H1 (cell line): ENCODE data around the gene FIG4. TPM values are rescaled to one million over a fixed set of nuclear protein-coding genes. Genes with fewer than 3 reads are reported as not detected.
A peak's percentile ranks its signal among the peaks of the same experiment; 100 is the strongest.

ENCODE experiments used
- CTCF ChIA-PET: fragments of 300-600 bp; sonication (Branson Sonifier 250); formaldehyde crosslinking; loops from one replicate; lab custom pipeline; 2021; ENCODE audit not compliant: partially characterized antibody; lab: Charles Lee
- POLR2A ChIA-PET: fragments of 300-600 bp; sonication (Branson Sonifier 250); formaldehyde crosslinking; loops from one replicate; lab custom pipeline; 2021; ENCODE audit warnings: inconsistent platforms; ENCODE audit not compliant: partially characterized antibody; lab: Charles Lee
- DNase-seq, 2 experiments: peaks; one replicate each; pipeline versions ENCODE4 v3.0.0 to v3.0.0-alpha.2; 2010 to 2022; ENCODE audit warnings: low spot score in 2 of 2, low read depth in 1 of 2, mixed read lengths in 1 of 2
- FAIRE-seq: peaks from 2 replicates; lab custom pipeline; 2011; peaks lifted over from hg19 to GRCh38; lab: Jason Lieb, UNC
- H2AFZ ChIP-seq: 2 replicates; pipeline ENCODE4 v1.8.1; 2012; ENCODE audit warnings: low read length, inconsistent platforms
- H2AK5ac ChIP-seq: 2 replicates; pipeline ENCODE4 v1.6.1; 2013; ENCODE audit warnings: low read depth, low read length
- H2BK120ac ChIP-seq: replicated peaks from 2 replicates; pipeline ENCODE3; 2013; ENCODE audit warnings: low read depth, low read length, inconsistent platforms
- H2BK12ac ChIP-seq: 2 replicates; pipeline ENCODE4 v1.6.1; 2013; ENCODE audit warnings: low read depth, low read length
- H2BK15ac ChIP-seq: 2 replicates; pipeline ENCODE4 v1.6.1; 2013; ENCODE audit warnings: low read length
- H2BK20ac ChIP-seq: 2 replicates; pipeline ENCODE4 v1.6.1; 2013; ENCODE audit warnings: low read length
- H2BK5ac ChIP-seq: 2 replicates; pipeline ENCODE4 v1.6.1; 2013; ENCODE audit warnings: low read depth, low read length
- H3K14ac ChIP-seq: 2 replicates; pipeline ENCODE4 v1.6.1; 2013; ENCODE audit warnings: inconsistent platforms; ENCODE audit not compliant: insufficient read length
- H3K18ac ChIP-seq: 2 replicates; pipeline ENCODE4 v1.6.1; 2013; ENCODE audit warnings: low read length; ENCODE audit errors: extremely low read depth
- H3K23ac ChIP-seq: 2 replicates; pipeline ENCODE4 v1.6.1; 2013; ENCODE audit warnings: inconsistent platforms; ENCODE audit not compliant: insufficient read length
- H3K23me2 ChIP-seq: 2 replicates; pipeline ENCODE4 v1.6.1; 2013; ENCODE audit warnings: low read depth, low read length
- H3K27ac ChIP-seq: 2 replicates; pipeline ENCODE4 v1.6.1; 2011; ENCODE audit warnings: low read depth, low read length, inconsistent platforms
- H3K27me3 ChIP-seq, 4 experiments: replicated peaks in 1 of 4; 1 replicate in 1 of 4; 2 replicates in 3 of 4; pipeline versions ENCODE4 v1.6.1 to v1.8.1; 2011 to 2013; ENCODE audit warnings: low read length in 3 of 4, mild to moderate bottlenecking in 3 of 4, inconsistent platforms in 2 of 4, mixed read lengths in 2 of 4, moderate library complexity in 1 of 4; ENCODE audit not compliant: control insufficient read depth in 3 of 4, insufficient read depth in 3 of 4; ENCODE audit errors: extremely low read depth in 1 of 4
- H3K36me3 ChIP-seq, 4 experiments: 2 replicates each; pipeline versions ENCODE4 v1.6.1 to v1.8.1; 2011 to 2013; ENCODE audit warnings: mild to moderate bottlenecking in 4 of 4, low read length in 3 of 4, moderate library complexity in 2 of 4, control low read depth in 1 of 4, inconsistent platforms in 1 of 4; ENCODE audit not compliant: insufficient read depth in 4 of 4, control insufficient read depth in 2 of 4
- H3K4ac ChIP-seq: replicated peaks from 2 replicates; pipeline ENCODE3; 2013; ENCODE audit warnings: low read length, low read depth, mixed read lengths, inconsistent platforms; ENCODE audit not compliant: insufficient read length
- H3K4me1 ChIP-seq, 4 experiments: replicated peaks in 1 of 4; 1 replicate in 1 of 4; 2 replicates in 3 of 4; pipeline versions ENCODE4 v1.6.1 to v1.8.1; 2011 to 2013; ENCODE audit warnings: low read length in 3 of 4, inconsistent platforms in 2 of 4, mixed read lengths in 1 of 4; ENCODE audit not compliant: insufficient read depth in 4 of 4, control insufficient read depth in 3 of 4
- H3K4me2 ChIP-seq, 2 experiments: 2 replicates each; pipeline versions ENCODE4 v1.6.1 to v1.8.1; 2011 to 2013; ENCODE audit warnings: low read depth in 2 of 2, low read length in 2 of 2, control low read depth in 1 of 2, inconsistent platforms in 1 of 2, mild to moderate bottlenecking in 1 of 2; ENCODE audit not compliant: insufficient read depth in 1 of 2
- H3K4me3 ChIP-seq, 4 experiments: fragments of 200-600, 300-600 bp in 1 of 4; sonication (generic), shearing (Covaris generic), sonication (Bioruptor Twin) in 1 of 4; 2 replicates each; pipeline versions ENCODE4 v1.5.1 to v1.8.1; 2011 to 2016; ENCODE audit warnings: low read length in 4 of 4, low read depth in 3 of 4, control low read depth in 2 of 4, inconsistent platforms in 2 of 4, mild to moderate bottlenecking in 2 of 4, mixed read lengths in 1 of 4, moderate library complexity in 1 of 4; ENCODE audit not compliant: insufficient read depth in 2 of 4; ENCODE audit errors: extremely low read depth in 1 of 4
- H3K56ac ChIP-seq: replicated peaks from 2 replicates; pipeline ENCODE3; 2013; ENCODE audit warnings: low read depth, mild to moderate bottlenecking, mixed read lengths, low read length, inconsistent platforms; ENCODE audit not compliant: insufficient read length
- H3K79me1 ChIP-seq: 2 replicates; pipeline ENCODE4 v1.6.1; 2013; ENCODE audit warnings: low read depth, low read length, control low read depth
- H3K79me2 ChIP-seq, 2 experiments: 2 replicates each; pipeline versions ENCODE4 v1.6.1 to v1.8.1; 2012 to 2013; ENCODE audit warnings: low read length in 2 of 2, mild to moderate bottlenecking in 2 of 2, inconsistent platforms in 1 of 2; ENCODE audit not compliant: insufficient read depth in 2 of 2, control insufficient read depth in 1 of 2
- H3K9ac ChIP-seq, 4 experiments: replicated peaks in 1 of 4; 1 replicate in 1 of 4; 2 replicates in 3 of 4; pipeline versions ENCODE4 v1.6.1 to v1.8.1; 2011 to 2013; ENCODE audit warnings: low read depth in 3 of 4, low read length in 3 of 4, control low read depth in 2 of 4, mild to moderate bottlenecking in 2 of 4, moderate library complexity in 2 of 4, inconsistent platforms in 1 of 4; ENCODE audit errors: extremely low read depth in 1 of 4
- H3K9me3 ChIP-seq, 2 experiments: 2 replicates each; pipeline versions ENCODE4 v1.6.1 to v1.8.1; 2012 to 2013; ENCODE audit warnings: mild to moderate bottlenecking in 2 of 2, moderate library complexity in 2 of 2, control low read depth in 1 of 2, inconsistent platforms in 1 of 2, low read depth in 1 of 2, low read length in 1 of 2, mixed read lengths in 1 of 2; ENCODE audit not compliant: insufficient read depth in 2 of 2
- H4K20me1 ChIP-seq, 2 experiments: replicated peaks in 1 of 2; 2 replicates each; pipeline versions ENCODE3 to v1.8.1; 2011 to 2013; ENCODE audit warnings: inconsistent platforms in 2 of 2, low read length in 2 of 2, mild to moderate bottlenecking in 1 of 2; ENCODE audit not compliant: insufficient read depth in 2 of 2, control insufficient read depth in 1 of 2
- H4K5ac ChIP-seq: 2 replicates; pipeline ENCODE4 v1.6.1; 2013; ENCODE audit warnings: low read length, low read depth, mixed read lengths, inconsistent platforms; ENCODE audit not compliant: insufficient read length
- H4K8ac ChIP-seq: 2 replicates; pipeline ENCODE4 v1.8.0; 2013; ENCODE audit warnings: mild to moderate bottlenecking, moderate library complexity, low read length, inconsistent platforms; ENCODE audit not compliant: insufficient read depth; ENCODE audit errors: extremely low read depth
- H4K91ac ChIP-seq: replicated peaks from 2 replicates; pipeline ENCODE3; 2013; ENCODE audit warnings: low read length, mixed read lengths, inconsistent platforms; ENCODE audit not compliant: insufficient read length
- HDAC2 ChIP-seq, 2 experiments: fragments of 300-600 bp in 1 of 2; sonication (generic) in 1 of 2; IDR thresholded peaks; 2 replicates each; pipeline ENCODE4 v1.6.1; 2011 to 2012; ENCODE audit warnings: low read depth in 2 of 2, low read length in 2 of 2, mild to moderate bottlenecking in 2 of 2, moderate library complexity in 2 of 2, borderline replicate concordance in 1 of 2, inconsistent platforms in 1 of 2
- RBBP5 ChIP-seq: IDR thresholded peaks from 2 replicates; pipeline ENCODE4 v1.7.1; 2012; ENCODE audit warnings: low read depth, mild to moderate bottlenecking, inconsistent platforms, low read length, moderate library complexity, borderline replicate concordance
- SIX5 ChIP-seq: IDR thresholded peaks from 2 replicates; pipeline ENCODE4 v1.6.1; 2011; ENCODE audit warnings: mild to moderate bottlenecking, low read depth, low read length
- WGBS, 2 experiments: shearing (Covaris generic) in 1 of 2; methylation state at CpG; one replicate each; pipeline versions ENCODE4 v1.1.6 to v1.1.7; 2013 to 2015; ENCODE audit warnings: low lambda C conversion rate in 2 of 2, mixed read lengths in 2 of 2, inconsistent platforms in 1 of 2, low coverage in 1 of 2, missing lambda C conversion rate in 1 of 2; ENCODE audit not compliant: insufficient replicate concordance in 2 of 2, insufficient coverage in 1 of 2, insufficient read length in 1 of 2; ENCODE audit errors: extremely low coverage in 1 of 2, missing lambda C conversion rate in 1 of 2; 5-methylcytosine and 5-hydroxymethylcytosine counted together
- polyA plus RNA-seq, 7 experiments: library from polyadenylated mRNA; depleted of rRNA in 3 of 7; stranded (reverse) in 5 of 7; unstranded in 2 of 7; fragments of >200 nt in 5 of 7; fragments of 200-250 nt in 2 of 7; gene quantifications; 1 replicate in 5 of 7; 2 replicates in 1 of 7; 4 replicates in 1 of 7; pipeline versions ENCODE4 v1.2.1 to v1.2.3, GENCODE V29; 2011 to 2013; ENCODE audit warnings: missing spikeins in 2 of 7, mixed read lengths in 2 of 7
- total RNA-seq: library from RNA; stranded (reverse); fragmentation: NEBNext Ultra II Directional; extraction: Animal tissue kit (Norgen Biotek cat#: 25700); gene quantifications from 2 replicates; pipeline ENCODE4 v1.2.1, GENCODE V29; 2021

Gene FIG4
- total and polyA plus RNA-seq, 2 of the 8 experiments (the other 6 are each of a cell fraction or from before 2014, with no cell fraction given) = 11.8 to 21.9 TPM

GRCh38 chr6:109736273-109737025 lies 45.4 kb downstream of the FIG4 start:
- Histone ChIP-seq H3K4ac (no peak overlapping the region), H3K23ac (no peak overlapping the region), H3K27ac (no peak overlapping the region), H3K14ac (no peak overlapping the region), H3K23me2 (no peaks in the 10 kb centered on the region), H2BK12ac (0 out of 2 replicates have a peak overlapping the region, but pooled peaks have one; percentile 13), H3K79me1 (no peaks in the 10 kb centered on the region), H3K36me3 (no peaks in the 10 kb centered on the region; a peak in 1 of 8 replicates), H3K27me3 (no peaks in the 10 kb centered on the region), H3K9ac (no peak overlapping the region), H4K91ac (no peak overlapping the region), H2BK20ac (no peak overlapping the region), H3K4me1 (peaks cover 4 to 16% (median 12%) of the 10 kb centered on the region in 4 experiments; a peak in 6 of 7 replicates), H2BK15ac (no peak overlapping the region), H4K5ac (peak overlapping the region; percentile 66), H3K79me2 (no peaks in the 10 kb centered on the region), H2AFZ (no peak overlapping the region), H2BK5ac (peak overlapping the region; percentile 63; the same call in 1 of the 2 replicates), H3K9me3 (no peaks in the 10 kb centered on the region), H2BK120ac (no peak overlapping the region), H3K18ac (peak overlapping the region; percentile 84; the same call in 1 of the 2 replicates), H3K4me2 (peak overlapping the region; percentile 30 to 31), H3K56ac (no peak overlapping the region), H3K4me3 (peak overlapping the region in 1 of 4 experiments; percentile 20; a peak in 1 of 8 replicates), H2AK5ac (no peak overlapping the region), H4K8ac (no peak overlapping the region), H4K20me1 (no peaks in the 10 kb centered on the region)
- WGBS, 2 experiments = 14% methylated on average over 1 of the region's 1 CpG; no CpG with 5 or more reads in 1 of the 2 experiments
- POLR2A ChIA-PET = interaction anchor here (0.8 to 1.4 kb wide), 2 partner anchors 59 to 303 kb away, joined by 3 read pairs; no protein-coding TSS in a partner anchor
- DNase-seq = no peak
- CTCF ChIA-PET = interaction anchor here (0.7 to 2.7 kb wide), 9 partner anchors 15 to 303 kb away, joined by 3 to 11 read pairs (median 5); no protein-coding TSS in a partner anchor
- FAIRE-seq = peak; percentile 88
- TF ChIP-seq HDAC2 (IDR thresholded peaks at IDR 0.05; ENCODE audit: borderline replicate concordance in 1 of 2, low read depth in 2 of 2, low read length in 2 of 2) = peak in 1 of 2 experiments; percentile 75; a peak in 1 of 4 replicates
- TF ChIP-seq SIX5 = no peak
- no peak for TF ChIP-seq RBBP5
